Activated naive CD8-positive, alpha-beta T cell (primary cell): ENCODE measurements around the gene ARFGEF3.
"Not testable (repeated sequence)": the region's sequence is repeated elsewhere in the genome, so short reads cannot be mapped to it uniquely, and the experiment has no call there.

Experiments used
- H3K27ac Mint-ChIP-seq: one replicate; pipeline ENCODE4 v1.8.0; 2021; ENCODE audit warnings: mixed read lengths
- H3K27me3 Mint-ChIP-seq: one replicate; pipeline ENCODE4 v1.8.0; 2021; ENCODE audit warnings: mixed read lengths
- H3K36me3 Mint-ChIP-seq: one replicate; pipeline ENCODE4 v1.8.0; 2021; ENCODE audit warnings: mixed read lengths
- H3K4me1 Mint-ChIP-seq: one replicate; pipeline ENCODE4 v1.8.0; 2021; ENCODE audit warnings: low read depth, mixed read lengths
- H3K4me3 Mint-ChIP-seq: one replicate; pipeline ENCODE4 v1.8.0; 2021; ENCODE audit warnings: mild to moderate bottlenecking, mixed read lengths
- H3K9me3 Mint-ChIP-seq: one replicate; pipeline ENCODE4 v1.8.0; 2021; ENCODE audit warnings: low read depth, mixed read lengths

ARFGEF3 gene

GRCh38 chr6:138336221-138336620 lies 174.5 kb downstream of the ARFGEF3 start:
- H3K36me3 Mint-ChIP-seq = no peaks in the 10 kb centered on the region
- H3K4me3 Mint-ChIP-seq = no peak overlapping the region
- peaks cover 8% of the 10 kb centered on the region for H3K27me3 Mint-ChIP-seq
- H3K9me3 Mint-ChIP-seq = no peaks in the 10 kb centered on the region
- H3K27ac Mint-ChIP-seq = no peak overlapping the region
- H3K4me1 Mint-ChIP-seq = no peaks in the 10 kb centered on the region

- Mint-ChIP-seq H3K36me3 (no peaks in the 10 kb centered on the region), H3K4me3 (no peak overlapping the region), H3K9me3 (no peaks in the 10 kb centered on the region), H3K4me1 (no peaks in the 10 kb centered on the region), H3K27me3 (peaks cover 10% of the 10 kb centered on the region), H3K27ac (no peak overlapping the region)
These were observed 175.3 kb downstream of the ARFGEF3 start for GRCh38 chr6:138337076-138337475.

- Mint-ChIP-seq H3K9me3 (no peaks in the 10 kb centered on the region), H3K27me3 (peaks cover 10% of the 10 kb centered on the region), H3K27ac (no peak overlapping the region), H3K4me1 (no peaks in the 10 kb centered on the region), H3K36me3 (no peaks in the 10 kb centered on the region), H3K4me3 (no peak overlapping the region)
These were observed 177.3 kb downstream of the ARFGEF3 start for GRCh38 chr6:138339024-138339423.

GRCh38 chr6:138341176-138341575 lies 179.4 kb downstream of the ARFGEF3 start:
- Mint-ChIP-seq H3K27ac (no peak overlapping the region), H3K36me3 (no peaks in the 10 kb centered on the region), H3K27me3 (peaks cover 12% of the 10 kb centered on the region), H3K4me1 (no peaks in the 10 kb centered on the region), H3K9me3 (no peaks in the 10 kb centered on the region), H3K4me3 (no peak overlapping the region)

- Mint-ChIP-seq H3K27me3 (peaks cover 13% of the 10 kb centered on the region), H3K4me3 (no peak overlapping the region), H3K4me1 (no peaks in the 10 kb centered on the region), H3K27ac (no peak overlapping the region), H3K9me3 (no peaks in the 10 kb centered on the region), H3K36me3 (no peaks in the 10 kb centered on the region)
These were observed 181.4 kb downstream of the ARFGEF3 start for GRCh38 chr6:138343112-138343511.

GRCh38 chr6:138345565-138346285 lies 184.0 kb downstream of the ARFGEF3 start:
- Mint-ChIP-seq H3K9me3 (no peaks in the 10 kb centered on the region), H3K4me3 (no peak overlapping the region), H3K4me1 (no peaks in the 10 kb centered on the region), H3K27ac (no peak overlapping the region), H3K27me3 (peaks cover 10% of the 10 kb centered on the region), H3K36me3 (no peaks in the 10 kb centered on the region)

GRCh38 chr6:138346302-138347195 lies 184.8 kb downstream of the ARFGEF3 start:
- H3K4me1 Mint-ChIP-seq = no peaks in the 10 kb centered on the region
- H3K27me3 Mint-ChIP-seq = peaks cover 7% of the 10 kb centered on the region
- H3K36me3 Mint-ChIP-seq = no peaks in the 10 kb centered on the region
- H3K9me3 Mint-ChIP-seq = no peaks in the 10 kb centered on the region
- H3K27ac Mint-ChIP-seq = no peak overlapping the region
- no peak overlapping the region for H3K4me3 Mint-ChIP-seq

- Mint-ChIP-seq H3K27me3 (peaks cover 7% of the 10 kb centered on the region), H3K9me3 (no peaks in the 10 kb centered on the region), H3K27ac (no peak overlapping the region), H3K36me3 (no peaks in the 10 kb centered on the region), H3K4me3 (no peak overlapping the region), H3K4me1 (no peaks in the 10 kb centered on the region)
These were observed 186.1 kb downstream of the ARFGEF3 start for GRCh38 chr6:138347864-138348263.

GRCh38 chr6:138349891-138350290 lies 188.2 kb downstream of the ARFGEF3 start:
- Mint-ChIP-seq H3K27me3 (peaks cover 10% of the 10 kb centered on the region), H3K27ac (no peak overlapping the region), H3K4me3 (no peak overlapping the region), H3K9me3 (no peaks in the 10 kb centered on the region), H3K4me1 (no peaks in the 10 kb centered on the region), H3K36me3 (no peaks in the 10 kb centered on the region)

- H3K36me3 Mint-ChIP-seq = no peaks in the 10 kb centered on the region
- H3K4me3 Mint-ChIP-seq = no peak overlapping the region
- H3K27ac Mint-ChIP-seq = no peak overlapping the region
- H3K4me1 Mint-ChIP-seq = no peaks in the 10 kb centered on the region
- no peaks in the 10 kb centered on the region for H3K9me3 Mint-ChIP-seq
- H3K27me3 Mint-ChIP-seq = peaks cover 9% of the 10 kb centered on the region
These were observed 196.2 kb downstream of the ARFGEF3 start for GRCh38 chr6:138357928-138358327.

- not testable (repeated sequence) for H3K4me1 Mint-ChIP-seq, H3K27ac Mint-ChIP-seq, H3K36me3 Mint-ChIP-seq, H3K9me3 Mint-ChIP-seq, H3K4me3 Mint-ChIP-seq, H3K27me3 Mint-ChIP-seq
These were observed 206.9 kb downstream of the ARFGEF3 start for GRCh38 chr6:138368684-138369083.

- H3K9me3 Mint-ChIP-seq = no peaks in the 10 kb centered on the region
These were observed 209.1 kb downstream of the ARFGEF3 start for GRCh38 chr6:138370631-138371451.

GRCh38 chr6:138371452-138371711 lies 209.6 kb downstream of the ARFGEF3 start:
- Mint-ChIP-seq H3K27ac (no peak overlapping the region), H3K36me3 (no peaks in the 10 kb centered on the region), H3K4me1 (peaks cover 2% of the 10 kb centered on the region), H3K9me3 (no peaks in the 10 kb centered on the region), H3K27me3 (peaks cover 2% of the 10 kb centered on the region), H3K4me3 (no peak overlapping the region)

More at GRCh38 chr6:138370631-138371451, 209.1 kb downstream of the ARFGEF3 start:
- Mint-ChIP-seq H3K36me3 (no peaks in the 10 kb centered on the region), H3K4me1 (peaks cover 2% of the 10 kb centered on the region), H3K27me3 (peaks cover 2% of the 10 kb centered on the region), H3K27ac (no peak overlapping the region), H3K4me3 (no peak overlapping the region)

- H3K9me3 Mint-ChIP-seq = no peaks in the 10 kb centered on the region
- no peak overlapping the region for H3K27ac Mint-ChIP-seq
- H3K36me3 Mint-ChIP-seq = no peaks in the 10 kb centered on the region
- peaks cover 2% of the 10 kb centered on the region for H3K27me3 Mint-ChIP-seq
- H3K4me3 Mint-ChIP-seq = no peak overlapping the region
- H3K4me1 Mint-ChIP-seq = peaks cover 2% of the 10 kb centered on the region
These were observed 210.0 kb downstream of the ARFGEF3 start for GRCh38 chr6:138371720-138372119.
